ENCODE measurements around the gene TINAGL1.

- TF ChIP-seq CTCF (IDR thresholded peaks at IDR 0.05; ENCODE audit: insufficient read depth, low read depth, low read length) (no peak), EZH2 (IDR thresholded peaks at IDR 0.05; ENCODE audit: insufficient read depth, low read length) (no peak)
Measured at GRCh38 chr1:31632649-31633048, 56.3 kb downstream of the TINAGL1 start.

Data from astrocyte (in vitro differentiated cells and primary cell).